ENCODE data around the gene PRELID2.
"Not testable (repeated sequence)": the region's sequence is repeated elsewhere in the genome, so short reads cannot be mapped to it uniquely, and the experiment has no call there.

Gene PRELID2

DNA sequence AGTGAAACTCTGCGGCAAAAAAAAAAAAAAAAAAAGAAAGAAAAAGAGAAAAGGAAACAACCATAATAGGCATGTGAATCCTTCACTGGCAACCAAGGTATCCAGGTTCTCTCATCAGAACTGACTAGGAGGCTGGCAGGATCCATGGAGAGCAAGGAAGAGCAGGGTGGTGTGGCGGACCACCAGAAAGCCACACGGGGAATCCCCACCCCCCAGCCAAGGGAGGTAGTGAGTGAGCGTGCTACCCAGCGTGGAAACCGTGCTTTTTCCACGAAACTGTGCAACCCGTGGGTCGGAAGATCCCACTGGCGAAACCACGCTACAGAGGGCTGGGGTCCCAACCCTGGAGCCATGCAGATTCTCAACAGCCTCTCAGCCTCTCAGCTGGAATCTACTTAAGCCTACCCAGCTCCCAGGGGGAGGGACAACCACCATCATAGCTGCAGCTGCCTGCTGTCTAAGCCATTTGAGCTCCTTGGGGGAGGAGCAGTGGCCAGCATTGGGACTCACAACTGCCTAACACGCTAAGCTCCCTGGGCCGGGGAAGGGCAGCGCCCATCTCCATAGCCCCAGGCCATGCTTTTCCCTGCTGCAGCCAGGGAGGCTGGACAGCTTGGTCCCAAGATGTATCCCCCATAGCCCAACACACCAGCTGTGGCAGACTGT is 91.6 kb downstream of the PRELID2 start:
- DNase-seq (ENCODE audit: low read depth) = no peak

DNA sequence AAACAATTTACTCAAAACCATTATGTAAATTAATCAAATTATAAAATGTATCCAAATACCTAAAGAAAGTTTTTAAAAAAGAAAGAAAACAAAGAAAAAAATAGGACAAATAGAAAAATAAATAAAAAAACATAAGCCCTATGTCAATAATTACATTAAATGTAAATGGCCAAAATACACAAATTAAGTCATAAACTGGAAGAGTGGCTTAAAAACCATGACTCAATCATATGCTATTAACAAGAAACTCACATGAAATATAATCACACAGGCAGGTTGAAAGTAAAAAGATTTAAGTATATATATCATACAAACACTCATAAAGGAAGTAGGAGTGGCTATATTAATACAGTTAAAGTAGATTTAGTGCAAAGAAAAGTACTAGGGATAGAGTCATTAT is 95.3 kb downstream of the PRELID2 start:
- no peak for DNase-seq (ENCODE audit: low read depth)

DNA sequence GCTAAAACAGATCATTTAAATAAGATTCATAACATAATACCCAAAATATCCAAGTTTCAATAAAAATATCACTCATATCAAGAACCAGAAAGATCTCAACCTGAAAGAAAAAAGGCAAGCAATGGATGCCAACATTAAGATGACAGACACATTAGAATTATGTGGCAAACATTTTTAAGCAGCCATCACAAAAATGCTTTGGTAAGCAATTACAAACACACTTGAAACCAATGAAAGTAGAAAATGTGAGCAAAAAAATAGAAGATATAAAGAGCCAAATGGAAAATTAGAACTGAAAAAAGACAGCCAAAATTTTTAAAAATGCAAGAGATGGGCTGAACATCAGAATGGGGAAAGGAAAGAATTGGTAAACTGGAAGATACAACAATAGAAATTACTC is 96.9 kb downstream of the PRELID2 start:
- DNase-seq (ENCODE audit: low read depth) = no peak

DNA sequence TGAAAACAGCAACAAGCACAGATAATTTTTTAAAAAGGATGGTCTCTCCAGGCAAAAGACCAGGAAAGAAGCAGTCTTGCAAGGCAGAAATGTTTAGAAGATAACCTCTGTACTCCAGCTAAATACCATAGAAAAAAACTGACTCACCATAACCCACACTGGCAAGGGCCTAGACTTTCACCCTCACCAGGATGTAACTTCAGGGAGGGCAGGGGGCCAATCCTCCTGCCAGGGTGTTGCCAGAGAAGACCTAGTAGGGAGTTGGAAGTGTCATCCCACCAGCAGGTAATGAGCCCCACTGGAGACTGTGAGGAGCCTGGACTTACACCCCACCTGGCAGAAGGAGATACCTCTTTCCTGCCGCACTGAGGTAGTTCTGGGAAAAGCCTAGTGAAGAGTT is 97.6 kb downstream of the PRELID2 start:
- no peak for DNase-seq (ENCODE audit: low read depth)

DNA sequence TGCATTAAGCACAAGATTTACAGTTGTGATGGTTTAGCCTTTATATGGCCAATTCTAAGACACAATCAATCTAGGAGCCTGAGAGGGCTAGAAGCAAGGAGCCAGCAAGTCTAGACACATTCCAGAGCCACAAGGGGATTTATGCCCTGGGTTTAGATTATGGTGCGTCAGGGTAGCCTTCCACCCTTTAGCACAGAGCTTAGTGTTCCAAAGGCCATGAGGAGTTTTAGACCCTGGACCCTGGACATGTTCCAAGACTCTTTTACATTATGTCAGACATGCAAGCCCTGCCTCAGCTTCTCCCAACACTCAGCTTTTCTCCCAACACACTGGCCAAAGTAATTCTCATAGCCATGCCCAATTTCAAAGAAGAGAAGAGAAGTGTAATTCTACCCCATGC is 105.2 kb downstream of the PRELID2 start:
- DNase-seq (ENCODE audit: low read depth) = not testable (repeated sequence)

DNA sequence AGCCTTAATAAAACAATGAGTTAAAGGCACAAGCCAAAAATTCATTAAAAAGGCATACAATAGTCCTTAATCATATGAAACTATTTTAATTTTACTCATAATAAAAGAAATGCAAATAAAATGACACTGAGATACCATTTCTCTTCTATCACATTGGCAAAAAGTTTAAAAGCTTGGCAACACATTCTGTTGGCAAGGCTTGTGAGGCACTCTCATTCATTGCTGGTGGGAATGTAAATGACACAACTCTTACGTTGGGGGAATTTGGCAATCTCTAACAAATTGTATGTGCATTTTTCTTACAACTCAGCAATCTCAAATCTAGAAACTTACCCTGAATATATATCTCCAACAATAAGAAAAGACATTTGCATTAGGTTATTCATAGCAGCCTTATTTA is 111.6 kb downstream of the PRELID2 start:
- DNase-seq (ENCODE audit: low read depth) = no peak

DNA sequence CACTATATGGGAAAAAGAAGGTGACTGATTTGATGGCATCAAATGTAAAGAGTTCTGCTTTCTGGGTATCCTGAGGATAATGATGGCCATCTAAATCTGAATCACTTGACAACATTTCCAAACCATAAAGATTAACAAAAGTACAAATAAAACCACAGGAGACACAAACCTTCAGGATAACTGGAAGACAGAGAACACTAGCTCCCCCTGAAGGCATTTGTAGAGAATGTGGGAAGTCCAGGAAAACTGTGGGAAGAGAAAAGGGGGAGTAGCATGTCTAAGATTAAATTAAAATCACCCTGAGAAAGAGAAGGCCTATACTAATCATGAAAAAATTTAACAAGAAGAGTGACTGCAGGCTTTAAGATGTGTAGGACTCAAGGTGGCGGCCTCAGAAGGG is 116.2 kb downstream of the PRELID2 start:
- no peak for DNase-seq (ENCODE audit: low read depth)

DNA sequence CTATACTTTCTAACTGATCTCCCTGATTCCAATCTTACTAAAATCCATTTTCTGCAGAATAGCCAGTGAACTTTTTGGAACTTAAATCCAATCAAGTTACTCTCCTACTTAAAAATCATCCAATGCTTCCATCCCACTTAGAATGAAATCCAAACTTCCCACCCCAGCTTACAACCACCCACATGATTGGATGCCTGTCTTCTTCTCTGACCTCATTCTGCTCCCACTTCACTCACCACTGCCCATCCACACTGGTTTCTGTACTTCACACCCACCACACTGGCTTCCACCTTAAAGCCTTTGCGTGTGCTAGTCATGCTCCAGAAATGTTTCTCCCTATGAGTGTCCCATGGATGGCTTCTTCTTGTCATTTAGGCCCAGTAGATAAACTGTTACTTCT is 119.7 kb downstream of the PRELID2 start:
- DNase-seq (ENCODE audit: low read depth) = no peak

DNA sequence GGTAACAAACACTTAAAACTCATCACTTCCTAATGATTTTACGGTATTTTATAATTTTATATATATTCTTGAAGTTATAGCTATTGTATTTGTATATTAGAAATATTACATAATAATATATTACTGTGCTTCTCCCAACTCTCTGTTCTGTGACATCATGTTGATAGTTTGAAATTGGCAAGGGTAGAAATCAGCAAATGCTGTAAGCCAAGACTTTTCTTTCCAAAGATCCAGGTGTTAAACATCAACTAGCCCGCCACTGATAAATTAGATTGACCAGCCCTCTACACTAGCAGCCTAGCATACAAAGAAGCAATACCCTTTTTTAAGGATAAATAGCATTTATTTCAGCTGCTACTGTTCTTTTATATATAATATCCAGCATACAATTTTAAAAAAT is 122.9 kb downstream of the PRELID2 start:
- DNase-seq (ENCODE audit: low read depth) = no peak

DNA sequence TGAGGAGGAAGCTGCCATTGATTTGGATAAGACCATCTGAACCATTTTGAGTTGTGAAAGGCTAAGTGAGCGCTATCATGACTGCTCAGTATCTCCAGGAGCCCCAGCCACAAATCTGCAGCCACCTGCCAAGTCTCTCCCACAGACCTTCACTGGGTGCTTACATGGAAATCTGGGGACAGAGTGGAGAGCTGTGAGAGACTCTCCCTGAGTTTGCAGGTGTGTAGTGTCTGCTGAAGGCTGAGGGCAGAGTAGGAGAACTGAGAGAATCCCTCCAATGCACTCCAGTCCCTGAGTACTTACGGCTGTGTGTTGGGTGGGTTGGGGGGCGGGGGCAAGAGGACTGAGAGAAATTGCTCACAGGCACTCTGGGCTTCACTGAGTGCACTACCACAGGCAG is 123.7 kb downstream of the PRELID2 start:
- no peak for DNase-seq (ENCODE audit: low read depth)
